Osteoblast (primary cell): ENCODE data around the gene TMEFF1. TPM values are rescaled to one million over a fixed set of nuclear protein-coding genes. Genes with fewer than 3 reads are reported as not detected.
A peak's percentile ranks its signal among the peaks of the same experiment; 100 is the strongest.

Experiments
- DNase-seq: peaks from one replicate; pipeline ENCODE4 v3.0.0; 2011; ENCODE audit warnings: low spot score, mixed read lengths; ENCODE audit not compliant: insufficient read length; ENCODE audit errors: missing footprints
- H2AFZ ChIP-seq: 2 replicates; pipeline ENCODE4 v1.6.0; 2011; ENCODE audit warnings: mild to moderate bottlenecking, low read length
- H3K27ac ChIP-seq: 2 replicates; pipeline ENCODE4 v1.5.1; 2011; ENCODE audit warnings: mild to moderate bottlenecking, low read depth, low read length, moderate library complexity
- H3K27me3 ChIP-seq: 2 replicates; pipeline ENCODE4 v1.6.0; 2012; ENCODE audit warnings: mild to moderate bottlenecking, control low read depth, inconsistent platforms, low read length, moderate library complexity; ENCODE audit not compliant: insufficient read depth
- H3K36me3 ChIP-seq: 2 replicates; pipeline ENCODE4 v1.5.1; 2011; ENCODE audit warnings: mild to moderate bottlenecking, low read length, control low read depth, moderate library complexity; ENCODE audit not compliant: insufficient read depth
- H3K4me1 ChIP-seq: 2 replicates; pipeline ENCODE4 v1.5.1; 2011; ENCODE audit warnings: mild to moderate bottlenecking, low read length, control low read depth, moderate library complexity; ENCODE audit not compliant: insufficient read depth
- H3K4me2 ChIP-seq: 2 replicates; pipeline ENCODE4 v1.6.0; 2011; ENCODE audit warnings: mild to moderate bottlenecking, low read length; ENCODE audit not compliant: insufficient read depth
- H3K4me3 ChIP-seq: fragments of 200-600 bp; sonication (generic); 3 replicates; pipeline ENCODE4 v1.5.1; 2012; ENCODE audit warnings: mild to moderate bottlenecking, low read length, inconsistent platforms; ENCODE audit not compliant: insufficient read depth
- H3K79me2 ChIP-seq: 2 replicates; pipeline ENCODE4 v1.6.0; 2012; ENCODE audit warnings: mild to moderate bottlenecking, low read length, control low read depth, inconsistent platforms; ENCODE audit not compliant: insufficient read depth
- H3K9me3 ChIP-seq: 2 replicates; pipeline ENCODE4 v1.5.1; 2011; ENCODE audit warnings: low read depth, low read length, control low read depth
- H4K20me1 ChIP-seq: 2 replicates; pipeline ENCODE4 v1.6.0; 2012; ENCODE audit warnings: mild to moderate bottlenecking, low read length, control low read depth; ENCODE audit not compliant: insufficient read depth
- total RNA-seq: library from RNA; depleted of rRNA; stranded (reverse); fragments of >200 nt; gene quantifications from 2 replicates; pipeline ENCODE4 v1.2.3, GENCODE V29; 2012
- TF ChIP-seq, protein P1 (sequence below): IDR thresholded peaks from 2 replicates; pipeline ENCODE4 v1.5.1; 2011; ENCODE audit warnings: mild to moderate bottlenecking, low read depth, low read length, moderate library complexity; ENCODE audit errors: extremely low read depth

TMEFF1 gene
- total RNA-seq, 1 donor = 0.72 TPM

DNA sequence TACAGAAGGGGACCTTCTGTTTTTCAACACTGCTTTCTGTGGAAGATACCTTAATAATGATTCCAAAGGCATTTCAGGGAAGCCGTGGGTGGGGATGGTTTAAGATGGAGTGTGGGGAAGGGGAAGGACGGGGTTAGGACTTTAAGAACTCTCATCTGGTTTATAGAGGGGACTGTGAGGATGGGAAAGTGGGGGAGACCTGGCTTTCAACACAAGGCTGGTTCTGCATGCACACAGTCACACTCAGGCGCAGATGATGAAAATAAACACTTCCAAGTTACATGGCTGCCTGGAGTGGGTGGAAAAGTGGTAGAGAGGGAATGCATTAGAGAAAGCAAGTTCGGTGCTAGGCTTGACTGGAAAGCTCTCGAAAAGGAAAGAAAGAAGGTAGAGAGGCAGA, 41.1 kb upstream of the TMEFF1 start:
- Histone ChIP-seq H4K20me1 (peaks cover 24% of the 10 kb centered on the region), H3K9me3 (no peaks in the 10 kb centered on the region), H3K36me3 (no peaks in the 10 kb centered on the region), H3K4me3 (no peak overlapping the region), H3K4me2 (no peak overlapping the region), H3K4me1 (peaks cover 29% of the 10 kb centered on the region), H3K79me2 (peaks cover 87% of the 10 kb centered on the region), H3K27ac (peak overlapping the region; percentile 4), H2AFZ (no peak overlapping the region), H3K27me3 (no peaks in the 10 kb centered on the region)
- TF ChIP-seq, protein P1, sequence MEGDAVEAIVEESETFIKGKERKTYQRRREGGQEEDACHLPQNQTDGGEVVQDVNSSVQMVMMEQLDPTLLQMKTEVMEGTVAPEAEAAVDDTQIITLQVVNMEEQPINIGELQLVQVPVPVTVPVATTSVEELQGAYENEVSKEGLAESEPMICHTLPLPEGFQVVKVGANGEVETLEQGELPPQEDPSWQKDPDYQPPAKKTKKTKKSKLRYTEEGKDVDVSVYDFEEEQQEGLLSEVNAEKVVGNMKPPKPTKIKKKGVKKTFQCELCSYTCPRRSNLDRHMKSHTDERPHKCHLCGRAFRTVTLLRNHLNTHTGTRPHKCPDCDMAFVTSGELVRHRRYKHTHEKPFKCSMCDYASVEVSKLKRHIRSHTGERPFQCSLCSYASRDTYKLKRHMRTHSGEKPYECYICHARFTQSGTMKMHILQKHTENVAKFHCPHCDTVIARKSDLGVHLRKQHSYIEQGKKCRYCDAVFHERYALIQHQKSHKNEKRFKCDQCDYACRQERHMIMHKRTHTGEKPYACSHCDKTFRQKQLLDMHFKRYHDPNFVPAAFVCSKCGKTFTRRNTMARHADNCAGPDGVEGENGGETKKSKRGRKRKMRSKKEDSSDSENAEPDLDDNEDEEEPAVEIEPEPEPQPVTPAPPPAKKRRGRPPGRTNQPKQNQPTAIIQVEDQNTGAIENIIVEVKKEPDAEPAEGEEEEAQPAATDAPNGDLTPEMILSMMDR = no peak
- no peak for DNase-seq

DNA sequence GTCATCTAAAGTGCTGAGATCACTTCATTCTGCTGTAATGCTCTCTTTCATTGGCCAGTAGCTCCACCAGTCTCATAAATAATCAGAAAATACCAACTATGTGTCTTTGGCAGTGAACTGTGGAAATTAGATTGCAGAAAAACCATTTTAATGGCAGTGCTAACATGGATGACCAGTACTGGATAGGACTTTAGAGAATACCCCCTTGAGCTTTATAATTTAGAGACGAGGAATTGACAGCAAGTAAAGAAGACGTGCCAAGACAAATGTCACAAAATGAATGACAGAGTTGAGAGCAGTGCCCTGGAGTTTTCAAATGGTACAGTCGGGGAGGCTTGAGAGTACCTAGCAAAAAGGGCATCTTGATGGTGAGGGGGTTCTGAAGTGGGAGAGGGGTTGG, 40.2 kb upstream of the TMEFF1 start:
- TF ChIP-seq, protein P1 = no peak
- DNase-seq = no peak
- Histone ChIP-seq H3K36me3 (no peaks in the 10 kb centered on the region), H3K27me3 (no peaks in the 10 kb centered on the region), H3K9me3 (no peaks in the 10 kb centered on the region), H3K79me2 (peaks cover 92% of the 10 kb centered on the region), H3K4me1 (peaks cover 29% of the 10 kb centered on the region), H3K4me3 (no peak overlapping the region), H4K20me1 (peaks cover 32% of the 10 kb centered on the region), H2AFZ (no peak overlapping the region), H3K27ac (no peak overlapping the region), H3K4me2 (no peak overlapping the region)

DNA sequence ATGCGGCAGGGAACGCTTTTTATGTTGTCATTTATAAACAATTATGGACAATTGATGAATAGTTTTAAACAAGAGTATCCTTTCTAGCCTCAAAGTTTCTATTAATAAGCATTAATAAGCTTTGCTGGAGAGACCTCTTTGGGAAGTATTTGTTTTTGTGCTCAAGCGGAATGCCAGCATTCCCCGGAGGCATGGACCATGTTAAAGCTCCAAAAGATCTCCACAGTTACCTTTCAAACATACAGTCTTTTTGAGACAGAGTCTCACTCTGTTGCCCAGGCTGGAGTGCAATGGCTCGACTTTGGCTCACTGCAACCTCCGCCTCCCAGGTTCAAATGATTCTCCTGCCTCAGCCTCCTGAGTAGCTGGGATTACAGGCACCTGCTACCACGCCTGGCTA, 36.4 kb upstream of the TMEFF1 start:
- Histone ChIP-seq H4K20me1 (peaks cover 49% of the 10 kb centered on the region), H3K27ac (no peak overlapping the region)
- no peak for DNase-seq

DNA sequence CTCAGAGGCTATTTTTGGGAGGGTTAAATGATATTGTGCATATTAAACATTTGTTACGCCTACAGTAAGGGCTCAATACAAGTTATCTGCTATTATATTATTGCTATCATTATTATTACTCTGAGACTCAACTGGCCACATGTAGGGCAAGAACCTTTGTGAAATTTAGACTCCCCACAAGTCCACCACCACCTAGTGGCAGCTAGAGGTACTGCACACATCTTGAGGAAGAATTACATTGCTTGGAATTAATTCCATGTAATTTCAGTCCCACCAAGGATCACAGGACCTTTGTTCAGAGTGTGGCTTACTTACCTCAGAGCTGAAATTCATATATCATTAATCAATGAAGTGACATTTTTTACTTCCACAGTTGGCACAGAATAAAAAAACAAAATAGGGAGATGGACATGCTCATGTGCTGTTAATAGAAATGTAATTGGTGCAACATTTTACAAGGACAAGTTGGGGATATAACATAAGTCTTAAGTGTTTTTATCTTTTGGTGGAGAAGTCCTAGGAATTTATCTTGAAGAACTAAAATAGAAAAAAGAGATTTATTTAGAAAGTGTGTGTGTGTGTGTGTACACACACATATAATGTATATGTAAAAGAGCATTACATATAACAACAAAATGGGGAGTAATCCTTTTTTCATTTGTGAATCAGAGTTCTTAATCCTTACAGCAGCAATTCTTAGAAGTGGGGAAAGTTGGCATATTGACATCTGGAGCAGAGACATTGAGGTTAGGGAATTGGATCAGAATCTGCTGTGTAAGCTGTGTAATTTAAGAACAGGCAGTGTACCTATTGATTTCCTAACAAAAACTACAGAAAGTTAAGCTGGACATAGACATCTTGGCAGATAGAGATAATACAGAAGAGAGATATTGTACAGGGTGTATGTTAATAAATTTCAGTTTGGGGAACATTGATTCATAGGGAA, 34.8 kb upstream of the TMEFF1 start:
- TF ChIP-seq, protein P1 = peak; percentile 92
- H3K79me2 ChIP-seq = peaks cover 96% of the 10 kb centered on the region
- peaks cover 44% of the 10 kb centered on the region for H4K20me1 ChIP-seq
- H3K4me1 ChIP-seq = peaks cover 7% of the 10 kb centered on the region
- H3K27me3 ChIP-seq = no peaks in the 10 kb centered on the region
- H3K9me3 ChIP-seq = no peaks in the 10 kb centered on the region
- H3K4me2 ChIP-seq = no peak overlapping the region
- no peak overlapping the region for H2AFZ ChIP-seq
- DNase-seq = no peak
- no peak overlapping the region for H3K4me3 ChIP-seq
- no peak overlapping the region for H3K27ac ChIP-seq
- peaks cover 5% of the 10 kb centered on the region for H3K36me3 ChIP-seq

More for the DNA sequence above, 36.4 kb upstream of the TMEFF1 start:
- Histone ChIP-seq H2AFZ (no peak overlapping the region), H3K36me3 (no peaks in the 10 kb centered on the region), H3K27me3 (no peaks in the 10 kb centered on the region), H3K9me3 (no peaks in the 10 kb centered on the region), H3K4me1 (peaks cover 8% of the 10 kb centered on the region), H3K4me2 (no peak overlapping the region), H3K79me2 (peaks cover 96% of the 10 kb centered on the region), H3K4me3 (no peak overlapping the region)
- TF ChIP-seq, protein P1 = no peak
